HG03095 (cell line): ENCODE results near the gene SAP30BP.

ENCODE experiments used
- ATAC-seq: cut with Tn5 transposase; IDR thresholded peaks from one replicate; pipeline ENCODE4 v1.9.1; 2021; ENCODE audit warnings: moderate library complexity; ENCODE audit not compliant: unreplicated experiment

The SAP30BP gene

DNA sequence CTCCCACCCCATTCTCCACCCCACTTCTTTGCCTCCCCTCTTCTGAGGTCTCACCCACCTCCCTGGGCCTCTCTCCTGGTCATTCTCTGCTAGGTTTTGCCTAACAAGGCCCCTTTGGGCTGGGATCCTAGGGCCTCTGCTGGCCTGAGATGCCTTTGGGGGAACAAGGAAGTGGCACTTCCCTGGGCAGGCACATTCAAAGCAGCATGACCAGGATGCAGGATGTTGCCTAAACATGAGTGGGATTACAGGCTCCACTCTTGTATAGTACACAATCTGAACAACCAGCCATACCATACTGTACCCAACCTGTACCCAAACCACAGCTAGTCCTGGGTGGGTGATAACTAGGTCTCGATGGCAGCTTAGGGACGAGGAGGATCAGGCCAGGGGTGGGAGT, 88.9 kb downstream of the SAP30BP start:
- no peak for ATAC-seq

DNA sequence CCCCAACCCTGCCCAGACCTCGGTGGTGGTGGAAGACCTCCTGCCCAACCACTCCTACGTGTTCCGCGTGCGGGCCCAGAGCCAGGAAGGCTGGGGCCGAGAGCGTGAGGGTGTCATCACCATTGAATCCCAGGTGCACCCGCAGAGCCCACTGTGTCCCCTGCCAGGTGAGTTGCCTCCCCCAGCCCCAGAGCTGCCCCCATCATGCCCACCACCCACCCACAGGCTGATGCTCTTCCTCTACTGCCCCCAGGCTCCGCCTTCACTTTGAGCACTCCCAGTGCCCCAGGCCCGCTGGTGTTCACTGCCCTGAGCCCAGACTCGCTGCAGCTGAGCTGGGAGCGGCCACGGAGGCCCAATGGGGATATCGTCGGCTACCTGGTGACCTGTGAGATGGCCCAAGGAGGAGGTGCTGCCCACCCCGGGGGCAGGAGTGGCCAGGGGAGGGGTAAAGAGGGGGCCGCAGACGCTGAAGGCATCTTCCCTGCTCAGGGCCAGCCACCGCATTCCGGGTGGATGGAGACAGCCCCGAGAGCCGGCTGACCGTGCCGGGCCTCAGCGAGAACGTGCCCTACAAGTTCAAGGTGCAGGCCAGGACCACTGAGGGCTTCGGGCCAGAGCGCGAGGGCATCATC, 89.4 kb downstream of the SAP30BP start:
- no peak for ATAC-seq

DNA sequence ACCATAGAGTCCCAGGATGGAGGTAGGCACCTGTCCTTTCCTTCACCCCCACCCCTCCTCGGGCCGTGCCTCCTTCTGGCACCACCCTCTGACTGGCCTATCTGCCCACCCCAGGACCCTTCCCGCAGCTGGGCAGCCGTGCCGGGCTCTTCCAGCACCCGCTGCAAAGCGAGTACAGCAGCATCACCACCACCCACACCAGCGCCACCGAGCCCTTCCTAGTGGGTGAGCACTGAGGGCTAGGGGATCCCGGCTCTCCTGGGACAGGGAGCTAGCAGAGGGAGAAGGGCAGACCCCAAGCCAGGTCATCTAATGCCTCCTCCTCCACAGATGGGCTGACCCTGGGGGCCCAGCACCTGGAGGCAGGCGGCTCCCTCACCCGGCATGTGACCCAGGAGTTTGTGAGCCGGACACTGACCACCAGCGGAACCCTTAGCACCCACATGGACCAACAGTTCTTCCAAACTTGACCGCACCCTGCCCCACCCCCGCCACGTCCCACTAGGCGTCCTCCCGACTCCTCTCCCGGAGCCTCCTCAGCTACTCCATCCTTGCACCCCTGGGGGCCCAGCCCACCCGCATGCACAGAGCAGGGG, 90.0 kb downstream of the SAP30BP start:
- ATAC-seq = no peak
